NCI-H128 (cell line): ENCODE measurements around the gene GPBP1L1.
"Not testable (repeated sequence)": the region's sequence is repeated elsewhere in the genome, so short reads cannot be mapped to it uniquely, and the experiment has no call there.

Experiments used
- DNase-seq: peaks from one replicate; lab custom pipeline; 2025; ENCODE audit not compliant: unreplicated experiment; lab: John Stamatoyannopoulos, UW

Gene GPBP1L1

GRCh38 chr1:45682942-45683341 lies 3.4 kb downstream of the GPBP1L1 start:
- DNase-seq: no peak

GRCh38 chr1:45679123-45679522 lies 7.2 kb downstream of the GPBP1L1 start:
- no peak for DNase-seq

DNA sequence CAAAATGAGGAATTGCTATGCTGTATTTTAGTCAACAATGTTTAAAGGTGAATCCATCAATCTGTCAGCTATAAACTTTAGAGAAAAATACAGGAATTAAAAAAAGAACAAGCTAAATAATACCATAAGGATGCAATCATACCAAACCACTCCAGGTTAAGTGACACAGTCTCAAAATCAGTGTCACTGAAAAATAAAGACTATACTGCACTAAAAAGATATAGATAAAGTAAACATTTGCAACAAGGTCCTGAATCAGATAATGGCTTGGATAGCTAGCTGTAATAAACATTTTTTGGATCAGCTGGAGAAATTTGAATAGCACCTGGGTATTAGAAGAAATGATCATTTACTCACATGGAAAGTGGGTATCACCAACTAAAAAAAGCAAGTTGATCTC lies 7.8 kb downstream of the GPBP1L1 start:
- DNase-seq: no peak

- DNase-seq: no peak
Observed at GRCh38 chr1:45677751-45678245, 8.5 kb downstream of the GPBP1L1 start.

DNA sequence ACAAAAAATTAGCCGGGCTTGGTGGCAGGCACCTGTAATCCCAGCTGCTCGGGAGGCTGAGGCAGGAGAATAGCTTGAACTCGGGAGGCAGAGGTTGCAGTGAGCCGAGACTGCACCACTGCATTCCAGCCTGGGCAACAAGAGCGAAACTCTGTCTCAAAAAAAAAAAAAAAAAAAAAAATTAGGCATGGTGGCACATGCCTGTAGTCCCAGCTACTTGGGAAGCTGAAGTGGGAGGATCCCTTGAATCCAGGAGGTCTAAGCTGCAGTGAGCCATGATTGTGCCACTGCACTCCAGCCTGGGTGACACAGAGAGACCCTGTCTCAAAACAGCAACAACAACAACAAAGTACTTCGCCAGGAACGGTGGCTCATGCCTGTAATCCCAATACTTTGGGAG lies 9.8 kb downstream of the GPBP1L1 start:
- DNase-seq: not testable (repeated sequence)

DNA sequence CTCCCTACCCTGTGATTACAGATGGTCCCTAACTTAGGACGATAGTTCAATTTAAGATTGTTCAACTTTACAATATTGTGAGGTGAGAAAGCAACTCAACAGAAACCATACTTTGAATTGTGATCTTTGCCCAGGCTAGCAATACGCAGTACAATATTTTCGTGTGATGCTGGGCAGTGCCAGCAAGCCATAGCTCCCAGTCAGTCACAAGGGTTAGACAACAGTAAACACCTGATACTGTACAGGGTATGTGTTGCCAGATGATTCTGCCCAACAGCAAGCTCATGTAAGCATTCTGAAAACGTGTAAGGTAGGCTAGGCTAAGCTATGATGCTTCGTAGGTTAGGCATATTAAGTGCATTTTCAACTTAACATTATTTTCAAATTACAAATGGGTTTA lies 11.9 kb downstream of the GPBP1L1 start:
- DNase-seq: no peak

DNA sequence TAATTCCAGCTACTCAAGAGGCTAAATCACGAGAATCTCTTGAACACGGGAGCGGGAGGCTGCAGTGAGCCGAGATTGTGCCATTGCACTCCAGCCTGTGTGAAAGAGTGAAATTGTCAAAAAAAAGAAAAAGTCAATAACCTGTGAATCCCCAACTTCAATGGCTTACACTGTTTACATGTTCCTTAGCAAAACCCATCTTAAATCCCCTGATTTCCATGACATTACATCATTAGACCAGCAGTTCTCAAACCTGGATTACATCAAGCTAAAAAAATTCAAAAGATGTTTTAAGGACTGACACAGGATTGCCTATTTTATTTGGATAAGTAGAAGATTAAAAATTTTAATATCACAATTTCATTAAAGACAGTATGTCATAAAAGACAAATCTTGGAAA lies 12.4 kb downstream of the GPBP1L1 start:
- no peak for DNase-seq

- DNase-seq: no peak
Observed at GRCh38 chr1:45669859-45670655, 16.3 kb downstream of the GPBP1L1 start.

GRCh38 chr1:45669379-45669778 lies 17.0 kb downstream of the GPBP1L1 start:
- no peak for DNase-seq

- no peak for DNase-seq
Observed at GRCh38 chr1:45668526-45668925, 17.8 kb downstream of the GPBP1L1 start.

DNA sequence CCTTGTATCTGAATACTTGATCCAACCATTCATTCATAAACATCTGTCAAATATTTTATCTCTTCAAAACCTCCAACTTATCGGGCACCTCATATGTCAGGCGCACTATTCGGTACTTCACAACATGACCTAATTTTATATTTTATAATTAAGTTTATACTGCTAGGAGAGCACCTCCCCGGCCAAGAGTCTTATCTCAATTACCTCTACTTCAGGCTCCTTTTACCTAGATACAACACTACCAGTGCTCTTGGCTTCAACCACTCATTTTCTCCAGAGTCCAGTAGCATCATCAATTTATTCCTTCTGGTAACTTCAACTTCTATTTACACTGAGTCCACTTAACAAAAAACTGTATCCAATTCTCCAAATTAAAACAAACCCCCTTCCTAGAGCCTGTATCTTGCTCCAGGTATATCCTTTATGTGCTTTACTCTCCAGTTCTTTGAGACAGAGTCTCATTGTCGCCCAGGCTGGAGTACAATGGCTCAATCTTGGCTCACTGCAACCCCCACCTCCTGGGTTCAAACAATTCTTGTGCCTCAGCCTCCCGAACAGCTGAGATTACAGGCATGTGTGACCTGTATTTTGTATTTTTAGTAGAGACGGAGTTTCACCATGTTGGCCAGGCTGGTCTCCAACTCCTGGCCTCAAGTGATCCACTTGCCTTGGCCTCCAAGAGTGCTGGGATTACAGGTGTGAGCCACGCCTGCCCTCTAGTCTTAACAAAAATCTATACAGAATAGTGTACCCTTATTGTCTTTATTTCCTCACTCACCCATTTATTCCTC lies 18.8 kb downstream of the GPBP1L1 start:
- DNase-seq: no peak

- DNase-seq: no peak
Observed at GRCh38 chr1:45666836-45667235, 19.5 kb downstream of the GPBP1L1 start.

DNA sequence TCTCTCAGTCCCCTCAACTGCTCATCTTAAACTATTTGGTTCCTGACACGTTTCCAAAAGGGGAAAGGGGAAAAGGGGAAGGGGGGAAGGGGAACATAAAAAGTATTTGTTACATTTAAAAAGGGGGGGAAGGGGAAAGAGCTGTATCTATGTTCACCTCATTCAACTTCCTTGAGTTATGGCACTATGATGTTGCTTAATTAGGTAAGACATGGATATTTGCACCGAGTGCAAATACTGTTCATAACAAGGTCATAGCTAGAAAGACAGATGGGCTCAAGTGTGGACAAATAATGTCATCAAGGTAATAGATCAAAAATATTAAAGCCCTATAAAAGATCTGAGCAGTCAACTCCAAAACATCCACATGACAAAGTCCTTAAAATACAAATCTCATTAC lies 26.0 kb downstream of the GPBP1L1 start:
- no peak for DNase-seq

GRCh38 chr1:45659222-45659621 lies 27.1 kb downstream of the GPBP1L1 start:
- DNase-seq: no peak

DNA sequence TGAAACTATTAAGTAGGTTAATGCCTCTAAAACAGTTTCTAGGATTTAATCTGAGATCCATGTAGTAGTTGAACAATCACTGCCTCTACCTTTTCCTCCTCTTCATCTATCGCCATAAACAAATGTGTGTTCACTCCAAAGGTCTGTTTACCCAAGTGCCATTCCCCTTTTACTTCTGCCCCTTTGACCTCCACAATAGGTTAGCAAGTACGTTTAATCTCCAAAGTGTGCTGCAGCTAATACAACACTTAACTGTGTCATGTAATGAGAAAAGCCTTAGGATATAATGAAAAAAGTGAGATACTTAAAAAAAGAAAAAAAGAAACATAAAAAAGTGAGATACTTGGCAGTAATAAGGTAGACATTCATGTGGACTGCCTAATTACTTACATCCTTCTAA lies 28.2 kb downstream of the GPBP1L1 start:
- no peak for DNase-seq

- no peak for DNase-seq
Observed at GRCh38 chr1:45656573-45657226, 29.6 kb downstream of the GPBP1L1 start.

GRCh38 chr1:45654540-45655280 lies 31.6 kb downstream of the GPBP1L1 start:
- no peak for DNase-seq

DNA sequence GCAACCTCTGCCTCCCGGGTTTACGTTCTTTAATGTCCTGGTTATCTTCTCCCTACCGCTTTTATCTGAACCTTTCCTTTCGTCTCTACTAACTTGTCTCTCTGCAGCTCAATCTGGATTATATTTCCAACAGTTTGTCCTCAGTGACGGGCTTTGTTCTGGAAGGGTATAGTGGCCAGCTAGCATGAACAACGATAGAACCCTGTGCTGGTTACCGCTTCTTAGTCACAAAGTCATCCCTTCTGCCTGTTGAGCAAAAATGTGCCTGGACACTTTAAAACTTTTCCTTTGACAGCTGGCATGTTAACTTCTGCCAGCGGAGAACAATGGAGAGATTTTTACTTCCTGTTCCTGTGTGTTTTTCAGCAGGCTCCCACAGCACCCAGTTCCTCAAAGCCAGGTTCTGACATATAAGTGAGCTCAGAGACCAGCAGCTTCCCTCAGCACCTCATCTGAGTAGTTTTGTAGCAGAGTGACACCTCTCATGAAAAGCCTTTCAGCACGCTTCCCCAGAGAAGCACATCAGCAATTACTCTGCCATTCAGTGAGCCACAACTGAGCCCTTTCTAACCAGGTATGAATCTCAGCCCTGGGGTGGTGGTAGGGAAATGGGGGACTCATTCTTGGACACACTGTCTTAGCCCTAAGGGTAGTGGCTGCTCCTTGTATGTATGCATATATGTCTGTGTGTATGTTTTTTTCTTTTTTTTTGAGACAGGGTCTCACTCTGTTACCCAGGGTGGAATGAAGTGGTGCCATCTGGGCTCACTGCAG lies 38.9 kb downstream of the GPBP1L1 start:
- DNase-seq: no peak

DNA sequence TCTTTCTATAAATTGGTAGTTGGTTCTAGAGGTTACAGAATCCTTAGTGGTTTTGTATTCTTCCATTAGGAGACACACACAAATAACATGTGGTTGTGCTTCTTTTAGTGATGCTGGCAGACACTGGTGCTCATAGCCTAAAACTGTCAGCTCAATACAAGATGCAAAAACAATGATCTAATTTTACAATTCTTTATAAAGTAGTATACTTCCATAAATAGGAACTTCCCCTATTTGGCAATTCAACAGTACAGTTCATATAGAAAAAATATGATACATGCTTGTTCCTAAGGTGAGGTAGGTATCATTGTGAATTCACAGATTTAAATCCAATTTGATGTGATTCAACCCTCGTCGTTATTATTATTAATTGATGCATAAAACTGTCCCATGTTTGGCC lies 41.7 kb downstream of the GPBP1L1 start:
- no peak for DNase-seq

- DNase-seq: no peak
Observed at GRCh38 chr1:45643978-45644377, 42.4 kb downstream of the GPBP1L1 start.
